H1 (cell line): ENCODE results near the gene USP10. TPM values are rescaled to one million over a fixed set of nuclear protein-coding genes. Genes with fewer than 3 reads are reported as not detected.

ENCODE experiments used
- CTCF ChIA-PET: fragments of 300-600 bp; sonication (Branson Sonifier 250); formaldehyde crosslinking; loops from one replicate; lab custom pipeline; 2021; ENCODE audit not compliant: partially characterized antibody; lab: Charles Lee
- POLR2A ChIA-PET: fragments of 300-600 bp; sonication (Branson Sonifier 250); formaldehyde crosslinking; loops from one replicate; lab custom pipeline; 2021; ENCODE audit warnings: inconsistent platforms; ENCODE audit not compliant: partially characterized antibody; lab: Charles Lee
- DNase-seq, 2 experiments: peaks; one replicate each; pipeline versions ENCODE4 v3.0.0 to v3.0.0-alpha.2; 2010 to 2022; ENCODE audit warnings: low spot score in 2 of 2, low read depth in 1 of 2, mixed read lengths in 1 of 2
- FAIRE-seq: peaks from 2 replicates; lab custom pipeline; 2011; peaks lifted over from hg19 to GRCh38; lab: Jason Lieb, UNC
- H2AFZ ChIP-seq: 2 replicates; pipeline ENCODE4 v1.8.1; 2012; ENCODE audit warnings: low read length, inconsistent platforms
- H2AK5ac ChIP-seq: 2 replicates; pipeline ENCODE4 v1.6.1; 2013; ENCODE audit warnings: low read depth, low read length
- H2BK120ac ChIP-seq: replicated peaks from 2 replicates; pipeline ENCODE3; 2013; ENCODE audit warnings: low read depth, low read length, inconsistent platforms
- H2BK12ac ChIP-seq: 2 replicates; pipeline ENCODE4 v1.6.1; 2013; ENCODE audit warnings: low read depth, low read length
- H2BK15ac ChIP-seq: 2 replicates; pipeline ENCODE4 v1.6.1; 2013; ENCODE audit warnings: low read length
- H2BK20ac ChIP-seq: 2 replicates; pipeline ENCODE4 v1.6.1; 2013; ENCODE audit warnings: low read length
- H2BK5ac ChIP-seq: 2 replicates; pipeline ENCODE4 v1.6.1; 2013; ENCODE audit warnings: low read depth, low read length
- H3K14ac ChIP-seq: 2 replicates; pipeline ENCODE4 v1.6.1; 2013; ENCODE audit warnings: inconsistent platforms; ENCODE audit not compliant: insufficient read length
- H3K18ac ChIP-seq: 2 replicates; pipeline ENCODE4 v1.6.1; 2013; ENCODE audit warnings: low read length; ENCODE audit errors: extremely low read depth
- H3K23ac ChIP-seq: 2 replicates; pipeline ENCODE4 v1.6.1; 2013; ENCODE audit warnings: inconsistent platforms; ENCODE audit not compliant: insufficient read length
- H3K23me2 ChIP-seq: 2 replicates; pipeline ENCODE4 v1.6.1; 2013; ENCODE audit warnings: low read depth, low read length
- H3K27ac ChIP-seq: 2 replicates; pipeline ENCODE4 v1.6.1; 2011; ENCODE audit warnings: low read depth, low read length, inconsistent platforms
- H3K27me3 ChIP-seq, 4 experiments: replicated peaks in 1 of 4; 1 replicate in 1 of 4; 2 replicates in 3 of 4; pipeline versions ENCODE4 v1.6.1 to v1.8.1; 2011 to 2013; ENCODE audit warnings: low read length in 3 of 4, mild to moderate bottlenecking in 3 of 4, inconsistent platforms in 2 of 4, mixed read lengths in 2 of 4, moderate library complexity in 1 of 4; ENCODE audit not compliant: control insufficient read depth in 3 of 4, insufficient read depth in 3 of 4; ENCODE audit errors: extremely low read depth in 1 of 4
- H3K36me3 ChIP-seq, 4 experiments: 2 replicates each; pipeline versions ENCODE4 v1.6.1 to v1.8.1; 2011 to 2013; ENCODE audit warnings: mild to moderate bottlenecking in 4 of 4, low read length in 3 of 4, moderate library complexity in 2 of 4, control low read depth in 1 of 4, inconsistent platforms in 1 of 4; ENCODE audit not compliant: insufficient read depth in 4 of 4, control insufficient read depth in 2 of 4
- H3K4ac ChIP-seq: replicated peaks from 2 replicates; pipeline ENCODE3; 2013; ENCODE audit warnings: low read length, low read depth, mixed read lengths, inconsistent platforms; ENCODE audit not compliant: insufficient read length
- H3K4me1 ChIP-seq, 4 experiments: replicated peaks in 1 of 4; 1 replicate in 1 of 4; 2 replicates in 3 of 4; pipeline versions ENCODE4 v1.6.1 to v1.8.1; 2011 to 2013; ENCODE audit warnings: low read length in 3 of 4, inconsistent platforms in 2 of 4, mixed read lengths in 1 of 4; ENCODE audit not compliant: insufficient read depth in 4 of 4, control insufficient read depth in 3 of 4
- H3K4me2 ChIP-seq, 2 experiments: 2 replicates each; pipeline versions ENCODE4 v1.6.1 to v1.8.1; 2011 to 2013; ENCODE audit warnings: low read depth in 2 of 2, low read length in 2 of 2, control low read depth in 1 of 2, inconsistent platforms in 1 of 2, mild to moderate bottlenecking in 1 of 2; ENCODE audit not compliant: insufficient read depth in 1 of 2
- H3K4me3 ChIP-seq, 4 experiments: fragments of 200-600, 300-600 bp in 1 of 4; sonication (generic), shearing (Covaris generic), sonication (Bioruptor Twin) in 1 of 4; 2 replicates each; pipeline versions ENCODE4 v1.5.1 to v1.8.1; 2011 to 2016; ENCODE audit warnings: low read length in 4 of 4, low read depth in 3 of 4, control low read depth in 2 of 4, inconsistent platforms in 2 of 4, mild to moderate bottlenecking in 2 of 4, mixed read lengths in 1 of 4, moderate library complexity in 1 of 4; ENCODE audit not compliant: insufficient read depth in 2 of 4; ENCODE audit errors: extremely low read depth in 1 of 4
- H3K56ac ChIP-seq: replicated peaks from 2 replicates; pipeline ENCODE3; 2013; ENCODE audit warnings: low read depth, mild to moderate bottlenecking, mixed read lengths, low read length, inconsistent platforms; ENCODE audit not compliant: insufficient read length
- H3K79me1 ChIP-seq: 2 replicates; pipeline ENCODE4 v1.6.1; 2013; ENCODE audit warnings: low read depth, low read length, control low read depth
- H3K79me2 ChIP-seq, 2 experiments: 2 replicates each; pipeline versions ENCODE4 v1.6.1 to v1.8.1; 2012 to 2013; ENCODE audit warnings: low read length in 2 of 2, mild to moderate bottlenecking in 2 of 2, inconsistent platforms in 1 of 2; ENCODE audit not compliant: insufficient read depth in 2 of 2, control insufficient read depth in 1 of 2
- H3K9ac ChIP-seq, 4 experiments: replicated peaks in 1 of 4; 1 replicate in 1 of 4; 2 replicates in 3 of 4; pipeline versions ENCODE4 v1.6.1 to v1.8.1; 2011 to 2013; ENCODE audit warnings: low read depth in 3 of 4, low read length in 3 of 4, control low read depth in 2 of 4, mild to moderate bottlenecking in 2 of 4, moderate library complexity in 2 of 4, inconsistent platforms in 1 of 4; ENCODE audit errors: extremely low read depth in 1 of 4
- H3K9me3 ChIP-seq, 2 experiments: 2 replicates each; pipeline versions ENCODE4 v1.6.1 to v1.8.1; 2012 to 2013; ENCODE audit warnings: mild to moderate bottlenecking in 2 of 2, moderate library complexity in 2 of 2, control low read depth in 1 of 2, inconsistent platforms in 1 of 2, low read depth in 1 of 2, low read length in 1 of 2, mixed read lengths in 1 of 2; ENCODE audit not compliant: insufficient read depth in 2 of 2
- H4K20me1 ChIP-seq, 2 experiments: replicated peaks in 1 of 2; 2 replicates each; pipeline versions ENCODE3 to v1.8.1; 2011 to 2013; ENCODE audit warnings: inconsistent platforms in 2 of 2, low read length in 2 of 2, mild to moderate bottlenecking in 1 of 2; ENCODE audit not compliant: insufficient read depth in 2 of 2, control insufficient read depth in 1 of 2
- H4K5ac ChIP-seq: 2 replicates; pipeline ENCODE4 v1.6.1; 2013; ENCODE audit warnings: low read length, low read depth, mixed read lengths, inconsistent platforms; ENCODE audit not compliant: insufficient read length
- H4K8ac ChIP-seq: 2 replicates; pipeline ENCODE4 v1.8.0; 2013; ENCODE audit warnings: mild to moderate bottlenecking, moderate library complexity, low read length, inconsistent platforms; ENCODE audit not compliant: insufficient read depth; ENCODE audit errors: extremely low read depth
- H4K91ac ChIP-seq: replicated peaks from 2 replicates; pipeline ENCODE3; 2013; ENCODE audit warnings: low read length, mixed read lengths, inconsistent platforms; ENCODE audit not compliant: insufficient read length
- ATF2 ChIP-seq: IDR thresholded peaks from 2 replicates; pipeline ENCODE4 v1.6.1; 2012; ENCODE audit warnings: low read length, inconsistent platforms
- BRCA1 ChIP-seq: IDR thresholded peaks from 2 replicates; pipeline ENCODE4 v1.6.1; 2012; ENCODE audit warnings: low read depth, low read length, improper control_type of control experiment
- CBX5 ChIP-seq: fragments of 300-800, 300-1000 bp; sonication (generic); IDR thresholded peaks from 2 replicates; pipeline ENCODE4 v1.7.1; 2016; ENCODE audit warnings: antibody characterized with exemption, low read length, low read depth
- CBX8 ChIP-seq: fragments of 300-800, 300-1000 bp; sonication (generic); IDR thresholded peaks from 2 replicates; pipeline ENCODE4 v1.7.1; 2016; ENCODE audit warnings: low read depth, low read length, borderline replicate concordance
- CEBPB ChIP-seq: IDR thresholded peaks from 2 replicates; pipeline ENCODE4 v1.6.1; 2012; ENCODE audit warnings: low read depth, low read length
- FOSL1 ChIP-seq: IDR thresholded peaks from 2 replicates; pipeline ENCODE4 v1.6.1; 2011; ENCODE audit warnings: mild to moderate bottlenecking, low read depth, low read length, moderate library complexity; ENCODE audit not compliant: insufficient read depth
- GABPA ChIP-seq: IDR thresholded peaks from 2 replicates; pipeline ENCODE4 v1.6.1; 2011; ENCODE audit warnings: mild to moderate bottlenecking, low read length, moderate library complexity, borderline replicate concordance; ENCODE audit not compliant: insufficient read depth
- JUN ChIP-seq: IDR thresholded peaks from 2 replicates; pipeline ENCODE4 v1.6.1; 2011; ENCODE audit warnings: low read depth, mild to moderate bottlenecking, improper control_type of control experiment, low read length
- NRF1 ChIP-seq: IDR thresholded peaks from 2 replicates; pipeline ENCODE4 v1.6.1; 2011; ENCODE audit warnings: mild to moderate bottlenecking, low read depth, low read length, improper control_type of control experiment
- PHF8 ChIP-seq: fragments of 200-600 bp; sonication (generic); conservative IDR thresholded peaks from 2 replicates; pipeline ENCODE4 v1.7.1; 2012; ENCODE audit warnings: low read depth, mild to moderate bottlenecking, inconsistent platforms, low read length, moderate library complexity
- SAP30 ChIP-seq: fragments of 300-600 bp; sonication (generic); IDR thresholded peaks from 2 replicates; pipeline ENCODE4 v1.7.1; 2012; ENCODE audit warnings: low read length, moderate library complexity, mild to moderate bottlenecking, inconsistent platforms; ENCODE audit not compliant: insufficient read depth, insufficient replicate concordance
- TEAD4 ChIP-seq: IDR thresholded peaks from 2 replicates; pipeline ENCODE4 v1.6.1; 2012; ENCODE audit warnings: low read depth, low read length, inconsistent platforms, mixed read lengths
- WGBS, 2 experiments: shearing (Covaris generic) in 1 of 2; methylation state at CpG; one replicate each; pipeline versions ENCODE4 v1.1.6 to v1.1.7; 2013 to 2015; ENCODE audit warnings: low lambda C conversion rate in 2 of 2, mixed read lengths in 2 of 2, inconsistent platforms in 1 of 2, low coverage in 1 of 2, missing lambda C conversion rate in 1 of 2; ENCODE audit not compliant: insufficient replicate concordance in 2 of 2, insufficient coverage in 1 of 2, insufficient read length in 1 of 2; ENCODE audit errors: extremely low coverage in 1 of 2, missing lambda C conversion rate in 1 of 2; 5-methylcytosine and 5-hydroxymethylcytosine counted together
- polyA plus RNA-seq, 7 experiments: library from polyadenylated mRNA; depleted of rRNA in 3 of 7; stranded (reverse) in 5 of 7; unstranded in 2 of 7; fragments of >200 nt in 5 of 7; fragments of 200-250 nt in 2 of 7; gene quantifications; 1 replicate in 5 of 7; 2 replicates in 1 of 7; 4 replicates in 1 of 7; pipeline versions ENCODE4 v1.2.1 to v1.2.3, GENCODE V29; 2011 to 2013; ENCODE audit warnings: missing spikeins in 2 of 7, mixed read lengths in 2 of 7
- total RNA-seq: library from RNA; stranded (reverse); fragmentation: NEBNext Ultra II Directional; extraction: Animal tissue kit (Norgen Biotek cat#: 25700); gene quantifications from 2 replicates; pipeline ENCODE4 v1.2.1, GENCODE V29; 2021

Gene USP10
- total and polyA plus RNA-seq, 2 of the 8 experiments (the other 6 are each of a cell fraction or from before 2014, with no cell fraction given) = 171 to 195 TPM

GRCh38 chr16:84704253-84704652 is 4.5 kb downstream of the USP10 start:
- CTCF ChIA-PET = interaction anchor here (1.7 to 3.9 kb wide), 3 partner anchors 16 to 34 kb away, joined by 7 to 16 read pairs (median 8); no protein-coding TSS in a partner anchor
- FAIRE-seq = no peak
- no peak overlapping the region for H2BK12ac ChIP-seq

More at GRCh38 chr16:84704253-84704652, 4.5 kb downstream of the USP10 start:
- Histone ChIP-seq H3K56ac (no peak overlapping the region), H3K4me1 (peaks cover 0 to 12% (median 9%) of the 10 kb centered on the region in 4 experiments; a peak in 6 of 7 replicates), H3K4me3 (no peak overlapping the region), H3K27ac (no peak overlapping the region), H4K20me1 (peaks cover 33 to 39% of the 10 kb centered on the region in 2 experiments), H3K18ac (no peak overlapping the region), H2BK5ac (no peak overlapping the region), H2AFZ (no peak overlapping the region), H3K4ac (no peak overlapping the region), H3K23ac (no peak overlapping the region), H4K5ac (no peak overlapping the region), H2AK5ac (no peak overlapping the region), H4K8ac (no peak overlapping the region), H3K79me1 (peaks cover 4% of the 10 kb centered on the region), H2BK20ac (no peak overlapping the region), H3K9ac (no peak overlapping the region), H3K9me3 (no peaks in the 10 kb centered on the region), H3K36me3 (no peaks in the 10 kb centered on the region; a peak in 1 of 8 replicates), H3K27me3 (no peaks in the 10 kb centered on the region), H3K4me2 (no peak overlapping the region), H3K14ac (no peak overlapping the region), H4K91ac (no peak overlapping the region), H2BK15ac (no peak overlapping the region), H2BK120ac (no peak overlapping the region), H3K23me2 (peaks cover 6% of the 10 kb centered on the region), H3K79me2 (peaks cover 55 to 91% of the 10 kb centered on the region in 2 experiments)
- TF ChIP-seq TEAD4 (no peak), PHF8 (no peak), JUN (no peak), CBX5 (no peak), SAP30 (no peak), CEBPB (no peak), BRCA1 (no peak), FOSL1 (no peak), ATF2 (no peak), CBX8 (no peak), GABPA (no peak), NRF1 (no peak)
- POLR2A ChIA-PET = interaction anchor here (0.9 to 2.2 kb wide), 5 partner anchors 8 to 21 kb away, joined by 3 to 11 read pairs (median 4); no protein-coding TSS in a partner anchor
- no peak for DNase-seq
- 94% methylated on average over 2 of the region's 2 CpGs; no CpG with 5 or more reads in 1 of the 2 experiments for WGBS, 2 experiments
